AG08395 (cell line): ENCODE results near the gene PCAT6.
"Not testable (repeated sequence)": the region's sequence is repeated elsewhere in the genome, so short reads cannot be mapped to it uniquely, and the experiment has no call there.

Source experiments
- DNase-seq: peaks from one replicate; pipeline ENCODE4 v3.0.0; 2012; ENCODE audit warnings: mixed read lengths, low spot score

PCAT6 gene

GRCh38 chr1:202807451-202807925 is 3.3 kb upstream of the PCAT6 start:
- peak; percentile 62 for DNase-seq

GRCh38 chr1:202807926-202808757 is 2.6 kb upstream of the PCAT6 start, which contains the start of gene KDM5B:
Gene KDM5B, minus strand, starts transcription at chr1:202808421. Its CDS starts 116 bp downstream, at chr1:202808305.
- peak; percentile 57 for DNase-seq

- no peak for DNase-seq
Measured at GRCh38 chr1:202809597-202810159, 1.1 kb upstream of the PCAT6 start.

- DNase-seq = no peak
Measured at GRCh38 chr1:202810193-202810614, 550 bp upstream of the PCAT6 start.

- DNase-seq = no peak
Measured at GRCh38 chr1:202811296-202812175, 782 bp downstream of the PCAT6 start.

GRCh38 chr1:202812176-202813026 is 1.6 kb downstream of the PCAT6 start:
- DNase-seq = no peak

GRCh38 chr1:202815120-202815519 is 4.4 kb downstream of the PCAT6 start:
- DNase-seq = no peak

GRCh38 chr1:202818819-202819218 is 8.1 kb downstream of the PCAT6 start:
- no peak for DNase-seq

- peak; percentile 70 for DNase-seq
Measured at GRCh38 chr1:202821467-202821866, 10.7 kb downstream of the PCAT6 start.

GRCh38 chr1:202825748-202826147 is 15.0 kb downstream of the PCAT6 start:
- DNase-seq = no peak

- DNase-seq = not testable (repeated sequence)
Measured at GRCh38 chr1:202829223-202829622, 18.5 kb downstream of the PCAT6 start.

- no peak for DNase-seq
Measured at GRCh38 chr1:202831906-202832305, 21.2 kb downstream of the PCAT6 start.

GRCh38 chr1:202834771-202835547 is 24.2 kb downstream of the PCAT6 start:
- DNase-seq = no peak

GRCh38 chr1:202835548-202836072 is 24.9 kb downstream of the PCAT6 start:
- DNase-seq = no peak

GRCh38 chr1:202836623-202837403 is 26.1 kb downstream of the PCAT6 start:
- no peak for DNase-seq

- no peak for DNase-seq
Measured at GRCh38 chr1:202837746-202838262, 27.1 kb downstream of the PCAT6 start.

GRCh38 chr1:202843081-202843480 is 32.3 kb downstream of the PCAT6 start:
- no peak for DNase-seq

- no peak for DNase-seq
Measured at GRCh38 chr1:202844259-202844658, 33.5 kb downstream of the PCAT6 start.

- DNase-seq = peak; percentile 28
Measured at GRCh38 chr1:202844935-202845334, 34.2 kb downstream of the PCAT6 start.
